ENCODE data around the gene VPS8. TPM values are rescaled to one million over a fixed set of nuclear protein-coding genes. Genes with fewer than 3 reads are reported as not detected.
A peak's percentile ranks its signal among the peaks of the same experiment; 100 is the strongest.

The VPS8 gene
- total and polyA plus RNA-seq, 2 of the 8 experiments (the other 6 are each of a cell fraction or from before 2014, with no cell fraction given) = 13.0 to 41.0 TPM

DNA sequence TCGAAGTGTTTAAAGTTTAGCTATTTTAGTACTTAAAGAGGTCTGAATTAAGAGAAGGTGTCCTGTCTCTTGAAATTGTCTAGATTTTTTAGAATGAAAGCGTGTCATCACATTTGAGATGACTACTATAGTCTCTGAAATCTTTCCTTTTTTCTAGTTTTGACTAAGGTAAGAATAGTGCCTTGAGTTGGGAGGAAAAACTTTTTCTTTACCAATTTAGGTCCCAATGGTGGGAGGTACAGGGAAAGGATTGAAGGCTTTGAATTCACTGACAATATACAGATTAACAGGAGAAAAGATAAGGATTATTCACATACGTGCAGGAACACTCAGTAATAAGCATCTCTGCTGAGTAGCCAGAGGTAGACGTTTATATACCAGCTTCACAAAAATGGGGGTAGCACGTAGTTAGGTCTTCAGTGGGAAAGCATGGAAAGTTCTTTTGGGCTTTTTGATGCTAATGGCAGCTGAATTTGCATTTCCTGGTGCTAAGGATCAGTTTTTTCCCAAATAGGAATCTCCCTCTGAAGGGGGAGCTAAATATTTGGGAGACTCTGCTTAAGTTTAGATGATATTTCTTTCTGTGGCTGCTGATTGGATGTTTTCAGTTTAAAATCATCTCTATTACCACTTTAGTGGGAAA lies 88.1 kb downstream of the VPS8 start:
- Histone ChIP-seq H2BK5ac (ENCODE audit: low read depth, low read length) (peak overlapping the region; percentile 87; the same call in 1 of the 2 replicates), H3K4me1 (replicated peaks in 1 of 4; ENCODE audit: control insufficient read depth in 3 of 4, insufficient read depth in 4 of 4, low read length in 3 of 4) (peaks cover 0 to 18% (median 6%) of the 10 kb centered on the region in 4 experiments; a peak in 4 of 7 replicates), H3K4me2 (ENCODE audit: insufficient read depth in 1 of 2, low read depth in 2 of 2, low read length in 2 of 2) (peak overlapping the region; percentile 8 to 51; a peak in 3 of 4 replicates), H2BK20ac (ENCODE audit: low read length) (0 out of 2 replicates have a peak overlapping the region, but pooled peaks have one; percentile 68), H2BK12ac (ENCODE audit: low read depth, low read length) (no peak overlapping the region), H3K4ac (replicated peaks; ENCODE audit: insufficient read length, low read depth, low read length) (no peak overlapping the region), H3K23ac (ENCODE audit: insufficient read length) (no peak overlapping the region), H3K56ac (replicated peaks; ENCODE audit: insufficient read length, low read depth, low read length) (no peak overlapping the region), H3K14ac (ENCODE audit: insufficient read length) (no peak overlapping the region), H4K91ac (replicated peaks; ENCODE audit: insufficient read length, low read length) (no peak overlapping the region), H3K4me3 (ENCODE audit: extremely low read depth in 1 of 4, insufficient read depth in 2 of 4, low read depth in 3 of 4, low read length in 4 of 4) (peak overlapping the region in 1 of 4 experiments; percentile 46; a peak in 3 of 8 replicates), H4K5ac (ENCODE audit: insufficient read length, low read depth, low read length) (peak overlapping the region; percentile 41), H3K79me1 (ENCODE audit: low read depth, low read length) (no peaks in the 10 kb centered on the region), H2AK5ac (ENCODE audit: low read depth, low read length) (no peak overlapping the region), H3K79me2 (ENCODE audit: control insufficient read depth in 1 of 2, insufficient read depth in 2 of 2, low read length in 2 of 2) (no peaks in the 10 kb centered on the region), H4K8ac (ENCODE audit: extremely low read depth, insufficient read depth, low read length) (no peak overlapping the region), H2BK15ac (ENCODE audit: low read length) (no peak overlapping the region), H3K23me2 (ENCODE audit: low read depth, low read length) (no peaks in the 10 kb centered on the region; the same call in none of the 2 replicates), H3K18ac (ENCODE audit: extremely low read depth, low read length) (no peak overlapping the region), H3K9me3 (ENCODE audit: insufficient read depth in 2 of 2, low read depth in 1 of 2, low read length in 1 of 2) (peaks cover 5 to 9% of the 10 kb centered on the region in 2 experiments; a peak in 3 of 4 replicates), H3K36me3 (ENCODE audit: control insufficient read depth in 2 of 4, insufficient read depth in 4 of 4, low read length in 3 of 4) (peaks cover 0 to 9% (median 0%) of the 10 kb centered on the region in 4 experiments; a peak in 2 of 8 replicates), H4K20me1 (replicated peaks in 1 of 2; ENCODE audit: control insufficient read depth in 1 of 2, insufficient read depth in 2 of 2, low read length in 2 of 2) (no peaks in the 10 kb centered on the region), H3K27me3 (replicated peaks in 1 of 4; ENCODE audit: control insufficient read depth in 3 of 4, extremely low read depth in 1 of 4, insufficient read depth in 3 of 4, low read length in 3 of 4) (no peaks in the 10 kb centered on the region), H2BK120ac (replicated peaks; ENCODE audit: low read depth, low read length) (peak overlapping the region; percentile 94), H3K27ac (ENCODE audit: low read depth, low read length) (peak overlapping the region; percentile 12; the same call in 1 of the 2 replicates), H3K9ac (replicated peaks in 1 of 4; ENCODE audit: extremely low read depth in 1 of 4, low read depth in 3 of 4, low read length in 3 of 4) (no peak overlapping the region), H2AFZ (ENCODE audit: low read length) (no peak overlapping the region)
- POLR2A ChIA-PET (ENCODE audit: partially characterized antibody) = interaction anchor here (0.8 to 1.9 kb wide), 4 partner anchors 11 to 91 kb away, joined by 3 to 4 read pairs (median 4); no protein-coding TSS in a partner anchor
- TF ChIP-seq TAF1 (IDR thresholded peaks at IDR 0.05; ENCODE audit: low read depth, low read length) (0 out of 2 replicates have a peak, but pooled peaks have one; percentile 31), ASH2L (IDR thresholded peaks at IDR 0.05; ENCODE audit: low read length) (no peak), POLR2A (IDR thresholded peaks at IDR 0.05; ENCODE audit: control extremely low read depth in 1 of 2, low read depth in 2 of 2, low read length in 2 of 2) (peak in 1 of 2 experiments; percentile 43; a peak in 1 of 3 replicates)
- CTCF ChIA-PET (ENCODE audit: partially characterized antibody) = interaction anchor here (0.6 to 0.8 kb wide), 2 partner anchors 11 to 39 kb away, joined by 3 read pairs; no protein-coding TSS in a partner anchor
- WGBS, 2 experiments (ENCODE audit: extremely low coverage in 1 of 2, insufficient coverage in 1 of 2, insufficient read length in 1 of 2, insufficient replicate concordance in 2 of 2, low coverage in 1 of 2, low lambda C conversion rate in 2 of 2, missing lambda C conversion rate in 1 of 2) = 16% methylated on average over 5 of the region's 5 CpGs; no CpG with 5 or more reads in 1 of the 2 experiments
- no peak for DNase-seq (ENCODE audit: low read depth in 1 of 2, low spot score in 2 of 2)
- peak; percentile 93 for FAIRE-seq
